GM12874 (cell line): Measurements from ENCODE around the gene RASAL2.

ENCODE experiments used
- TF ChIP-seq, protein P1 (sequence below): IDR thresholded peaks from 2 replicates; pipeline ENCODE4 v1.5.1; 2011; ENCODE audit warnings: low read depth, mild to moderate bottlenecking, control low read depth, low read length, moderate library complexity; ENCODE audit not compliant: insufficient read depth

The RASAL2 gene

DNA sequence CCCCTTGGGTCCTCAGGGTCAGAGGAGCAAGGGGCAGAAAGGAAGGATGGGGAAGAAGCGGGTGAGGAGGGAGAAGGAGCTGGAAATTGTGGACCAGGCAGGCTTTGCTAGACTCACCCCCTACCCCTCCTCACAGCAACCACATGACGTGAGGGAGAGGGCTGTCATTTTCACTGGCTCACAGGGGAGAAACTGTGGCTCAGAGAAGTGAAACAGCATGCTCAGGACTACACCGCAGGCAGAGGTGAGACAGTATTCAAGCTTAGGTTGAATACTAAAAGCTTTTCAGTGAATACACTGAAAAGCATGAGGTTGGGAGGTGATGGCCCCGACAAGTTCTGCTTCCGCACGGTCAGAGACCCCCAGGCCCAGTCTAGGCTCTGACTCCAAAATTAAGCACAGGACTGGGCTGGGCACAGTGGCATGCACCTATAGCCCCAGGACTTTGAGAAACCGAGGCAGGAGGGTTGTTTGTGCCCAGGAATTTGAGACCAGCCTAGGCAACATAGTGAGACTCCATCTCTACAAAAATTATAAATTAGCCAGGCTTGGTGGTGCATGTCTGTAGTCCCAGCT lies 404.1 kb downstream of the RASAL2 start:
- TF ChIP-seq, protein P1, sequence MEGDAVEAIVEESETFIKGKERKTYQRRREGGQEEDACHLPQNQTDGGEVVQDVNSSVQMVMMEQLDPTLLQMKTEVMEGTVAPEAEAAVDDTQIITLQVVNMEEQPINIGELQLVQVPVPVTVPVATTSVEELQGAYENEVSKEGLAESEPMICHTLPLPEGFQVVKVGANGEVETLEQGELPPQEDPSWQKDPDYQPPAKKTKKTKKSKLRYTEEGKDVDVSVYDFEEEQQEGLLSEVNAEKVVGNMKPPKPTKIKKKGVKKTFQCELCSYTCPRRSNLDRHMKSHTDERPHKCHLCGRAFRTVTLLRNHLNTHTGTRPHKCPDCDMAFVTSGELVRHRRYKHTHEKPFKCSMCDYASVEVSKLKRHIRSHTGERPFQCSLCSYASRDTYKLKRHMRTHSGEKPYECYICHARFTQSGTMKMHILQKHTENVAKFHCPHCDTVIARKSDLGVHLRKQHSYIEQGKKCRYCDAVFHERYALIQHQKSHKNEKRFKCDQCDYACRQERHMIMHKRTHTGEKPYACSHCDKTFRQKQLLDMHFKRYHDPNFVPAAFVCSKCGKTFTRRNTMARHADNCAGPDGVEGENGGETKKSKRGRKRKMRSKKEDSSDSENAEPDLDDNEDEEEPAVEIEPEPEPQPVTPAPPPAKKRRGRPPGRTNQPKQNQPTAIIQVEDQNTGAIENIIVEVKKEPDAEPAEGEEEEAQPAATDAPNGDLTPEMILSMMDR, result no peak

DNA sequence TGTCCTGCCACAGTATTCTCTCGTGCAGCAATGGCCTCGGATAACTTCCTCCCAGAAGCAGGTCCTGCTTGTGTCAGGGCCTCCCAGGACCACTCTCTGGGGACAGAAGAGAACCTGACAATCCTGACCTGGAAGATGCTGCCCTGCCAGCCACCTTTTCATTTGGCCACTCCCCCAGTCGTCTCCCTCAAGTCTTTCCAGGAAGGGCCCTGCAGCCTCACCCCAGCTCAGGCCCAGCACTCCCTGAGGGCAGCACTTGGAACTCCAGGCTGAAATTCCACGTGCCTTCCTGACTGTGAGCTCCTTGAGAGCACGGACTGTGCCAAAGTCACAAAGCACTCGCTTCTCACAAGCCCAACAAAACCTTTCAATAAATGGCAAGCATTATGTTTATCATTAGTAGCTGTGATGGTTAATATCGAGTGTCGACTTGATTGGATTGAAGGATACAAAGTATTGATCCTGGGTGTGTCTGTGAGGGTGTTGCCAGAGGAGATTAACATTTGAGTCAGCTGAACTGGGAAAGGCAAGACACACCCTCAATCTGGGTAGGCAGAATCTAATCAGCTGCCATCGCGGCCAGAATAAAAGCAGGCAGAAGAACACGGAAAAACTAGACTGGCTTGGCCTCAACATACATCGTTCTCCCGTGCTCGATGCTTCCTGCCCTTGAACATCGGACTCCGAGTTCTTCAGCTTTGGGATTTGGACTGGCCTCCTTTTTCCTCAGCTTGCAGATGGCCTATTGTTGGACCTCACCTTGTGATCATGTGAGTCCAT lies 405.2 kb downstream of the RASAL2 start:
- TF ChIP-seq, protein P1, result no peak

DNA sequence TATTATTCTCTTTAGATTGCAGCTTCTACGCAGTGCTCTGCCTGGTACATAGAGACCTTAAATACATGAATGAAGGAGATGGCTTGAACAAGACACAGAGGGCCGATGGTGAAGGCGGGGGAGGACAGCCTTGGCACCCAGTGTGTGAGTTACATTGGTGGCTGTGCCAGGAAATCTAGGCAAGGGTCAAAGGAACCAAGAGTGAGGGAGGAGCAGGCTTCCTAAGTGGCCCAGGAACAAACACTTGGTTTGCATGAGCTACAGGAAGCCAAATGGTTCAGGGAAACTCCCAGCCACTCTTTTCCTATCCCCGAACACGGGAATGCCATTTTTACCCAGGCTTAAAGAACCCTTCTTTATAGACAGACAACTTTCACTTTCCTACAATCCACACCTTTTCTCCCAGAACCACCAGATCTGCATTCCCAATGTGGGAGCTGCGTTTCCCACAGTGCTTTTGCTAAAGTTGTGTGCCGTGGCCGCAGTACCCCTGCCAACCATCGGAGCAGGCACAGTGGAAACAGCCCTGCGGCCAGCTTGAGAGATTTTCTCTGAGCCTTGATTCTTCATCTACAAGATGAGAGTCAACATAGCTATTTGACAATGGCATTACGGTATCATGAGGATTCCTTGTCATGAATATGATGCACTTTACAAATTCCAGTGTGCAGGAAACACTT lies 406.3 kb downstream of the RASAL2 start:
- TF ChIP-seq, protein P1, result 0 out of 2 replicates have a peak, but pooled peaks have one; percentile 11

DNA sequence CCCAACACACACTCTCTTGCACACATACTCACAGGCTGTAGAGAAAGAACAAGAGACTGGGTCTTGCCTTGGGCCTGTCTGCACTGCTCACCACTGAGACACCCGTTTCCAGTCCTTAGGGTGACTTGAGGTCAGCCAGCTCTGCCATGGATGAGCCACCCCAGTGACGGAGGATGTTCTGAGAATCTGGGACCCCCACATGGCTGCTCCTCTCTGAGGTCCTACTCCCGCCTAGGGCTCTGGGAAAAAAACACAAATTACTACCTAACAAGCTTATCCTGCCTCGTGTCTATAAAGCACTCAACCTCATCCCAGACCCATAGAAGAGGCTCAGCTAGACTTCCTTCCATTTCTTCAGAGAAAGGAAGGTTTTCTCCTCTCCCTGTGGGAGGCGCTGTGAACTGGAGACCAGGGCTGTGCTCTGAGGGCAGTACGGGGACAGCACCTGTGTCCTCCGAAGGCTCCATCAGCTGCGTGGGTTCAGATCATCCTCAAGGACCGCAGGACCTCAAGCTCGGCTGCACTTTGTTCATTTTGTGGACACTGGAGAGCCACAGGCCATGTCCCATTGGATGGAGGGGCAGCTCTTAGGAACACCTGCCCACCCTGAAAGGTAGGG lies 407.1 kb downstream of the RASAL2 start:
- TF ChIP-seq, protein P1, result 0 out of 2 replicates have a peak, but pooled peaks have one; percentile 1

DNA sequence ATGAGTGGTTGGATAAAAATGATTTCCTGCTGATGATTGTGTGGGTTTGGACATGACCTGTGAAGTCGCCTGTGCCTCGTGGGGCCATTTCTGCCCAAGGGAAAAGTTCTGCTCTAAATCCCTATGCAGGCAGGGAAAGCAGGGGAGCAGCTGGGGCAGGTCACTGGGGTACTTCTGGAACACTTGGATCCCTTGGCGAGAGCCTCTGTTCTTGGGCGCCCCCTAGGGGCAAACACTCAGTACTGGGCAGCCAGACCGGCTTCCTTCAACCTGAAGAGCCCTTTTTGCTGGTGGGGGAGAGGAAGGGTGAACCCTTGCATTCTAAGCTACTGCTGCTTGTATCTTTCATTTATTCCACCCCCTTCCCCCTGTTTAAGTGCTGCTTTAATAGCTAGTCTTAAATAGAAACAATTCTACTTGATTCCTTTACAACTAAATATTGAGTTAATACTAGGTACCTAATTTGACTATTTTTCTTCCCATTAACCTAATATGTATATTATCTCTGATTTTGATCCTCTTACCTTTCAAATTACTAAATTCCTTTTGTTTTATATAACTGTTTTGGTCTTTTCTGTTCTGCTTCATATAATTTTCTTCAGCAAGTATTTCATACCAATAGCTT lies 407.9 kb downstream of the RASAL2 start:
- TF ChIP-seq, protein P1, result peak; percentile 92

DNA sequence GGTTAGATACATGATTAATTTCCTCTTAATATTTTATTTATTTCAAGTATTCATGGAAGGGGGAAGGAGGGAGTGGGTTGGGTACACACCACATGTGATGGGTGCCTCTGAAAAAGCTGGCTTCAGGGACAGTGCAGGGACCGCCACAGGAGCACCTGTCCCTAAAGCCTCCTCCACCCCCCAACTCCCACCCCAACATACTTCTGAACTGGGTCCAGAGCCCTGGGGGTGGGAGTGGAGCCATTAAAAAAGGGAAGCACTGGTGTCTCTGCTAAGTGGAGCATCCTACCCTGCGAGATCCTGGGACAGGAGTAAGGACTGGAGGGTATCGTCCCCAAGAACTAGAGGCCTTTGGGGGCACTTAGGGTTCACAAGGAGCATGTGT lies 408.4 kb downstream of the RASAL2 start:
- TF ChIP-seq, protein P1, result no peak
